H9 (cell line): ENCODE data around the gene PKP3. TPM values are rescaled to one million over a fixed set of nuclear protein-coding genes. Genes with fewer than 3 reads are reported as not detected.

Experiments
- DNase-seq: peaks from one replicate; pipeline ENCODE4 v3.0.0-alpha.2; 2017
- H2AFZ ChIP-seq: one replicate; pipeline ENCODE4 v1.6.1; 2013; ENCODE audit warnings: mild to moderate bottlenecking, low read length, control low read depth, moderate library complexity
- H2AK5ac ChIP-seq: 2 replicates; pipeline ENCODE4 v1.6.1; 2013; ENCODE audit warnings: low read length, control low read depth, mixed read lengths; ENCODE audit not compliant: insufficient read length
- H2BK120ac ChIP-seq: one replicate; pipeline ENCODE4 v1.6.1; 2013; ENCODE audit warnings: low read depth, mild to moderate bottlenecking, low read length, control low read depth, inconsistent platforms; ENCODE audit not compliant: poor library complexity, severe bottlenecking
- H2BK12ac ChIP-seq: 2 replicates; pipeline ENCODE4 v1.6.1; 2013; ENCODE audit warnings: low read length, control low read depth, mixed read lengths, low read depth; ENCODE audit not compliant: insufficient read length
- H2BK15ac ChIP-seq: 2 replicates; pipeline ENCODE4 v1.6.1; 2013; ENCODE audit warnings: low read depth, low read length, control low read depth
- H2BK20ac ChIP-seq: one replicate; pipeline ENCODE4 v1.6.1; 2013; ENCODE audit warnings: low read depth, mild to moderate bottlenecking, low read length, control low read depth, inconsistent platforms; ENCODE audit not compliant: poor library complexity, severe bottlenecking
- H2BK5ac ChIP-seq: 2 replicates; pipeline ENCODE4 v1.6.1; 2013; ENCODE audit warnings: low read length, control low read depth, mixed read lengths; ENCODE audit not compliant: insufficient read length
- H3K14ac ChIP-seq: 2 replicates; pipeline ENCODE4 v1.6.1; 2013; ENCODE audit warnings: low read length, control low read depth; ENCODE audit not compliant: insufficient read depth
- H3K18ac ChIP-seq: 2 replicates; pipeline ENCODE4 v1.6.1; 2013; ENCODE audit warnings: low read depth, mild to moderate bottlenecking, mixed read lengths, low read length, control low read depth; ENCODE audit not compliant: insufficient read length
- H3K23ac ChIP-seq: 2 replicates; pipeline ENCODE4 v1.6.1; 2013; ENCODE audit warnings: low read length, control low read depth, mixed read lengths, low read depth; ENCODE audit not compliant: insufficient read length
- H3K23me2 ChIP-seq: 2 replicates; pipeline ENCODE4 v1.6.1; 2013; ENCODE audit warnings: low read depth, mild to moderate bottlenecking, mixed read lengths, low read length, control low read depth; ENCODE audit not compliant: insufficient read length, poor library complexity, severe bottlenecking
- H3K27ac ChIP-seq: 2 replicates; pipeline ENCODE4 v1.5.1; 2013; ENCODE audit warnings: low read length, control low read depth, mixed read lengths, low read depth; ENCODE audit not compliant: insufficient read length
- H3K27me3 ChIP-seq: 2 replicates; pipeline ENCODE4 v1.6.1; 2013; ENCODE audit warnings: low read length, control low read depth, inconsistent platforms; ENCODE audit not compliant: insufficient read depth
- H3K4ac ChIP-seq: 2 replicates; pipeline ENCODE4 v1.6.1; 2013; ENCODE audit warnings: low read depth, mild to moderate bottlenecking, control low read depth, inconsistent platforms, low read length, moderate library complexity
- H3K4me1 ChIP-seq: 2 replicates; pipeline ENCODE4 v1.6.1; 2013; ENCODE audit warnings: low read length, control low read depth, inconsistent platforms; ENCODE audit not compliant: insufficient read depth
- H3K4me2 ChIP-seq: 2 replicates; pipeline ENCODE4 v1.6.1; 2013; ENCODE audit warnings: low read length, control low read depth, mixed read lengths; ENCODE audit not compliant: insufficient read length, insufficient read depth
- H3K56ac ChIP-seq: 2 replicates; pipeline ENCODE4 v1.6.1; 2013; ENCODE audit warnings: low read depth, mild to moderate bottlenecking, mixed read lengths, low read length, control low read depth; ENCODE audit not compliant: insufficient read length
- H3K79me1 ChIP-seq: 2 replicates; pipeline ENCODE4 v1.6.1; 2013; ENCODE audit warnings: low read depth, mild to moderate bottlenecking, moderate library complexity, low read length, control low read depth, inconsistent platforms; ENCODE audit not compliant: insufficient read depth, poor library complexity, severe bottlenecking
- H3K79me2 ChIP-seq: 2 replicates; pipeline ENCODE4 v1.6.1; 2013; ENCODE audit warnings: low read length, control low read depth, inconsistent platforms; ENCODE audit not compliant: insufficient read depth
- H3K9ac ChIP-seq: 2 replicates; pipeline ENCODE4 v1.6.1; 2013; ENCODE audit warnings: low read length, control low read depth, mixed read lengths; ENCODE audit not compliant: insufficient read length; ENCODE audit errors: extremely low read depth
- H3K9me3 ChIP-seq: one replicate; pipeline ENCODE4 v1.6.1; 2013; ENCODE audit warnings: low read depth, low read length, inconsistent platforms; ENCODE audit not compliant: control insufficient read depth
- H3T11ph ChIP-seq: one replicate; pipeline ENCODE4 v1.6.1; 2013; ENCODE audit warnings: mild to moderate bottlenecking, low read length, control low read depth, inconsistent platforms
- H4K20me1 ChIP-seq: one replicate; pipeline ENCODE4 v1.6.1; 2013; ENCODE audit not compliant: control insufficient read depth, insufficient read length, insufficient read depth
- H4K5ac ChIP-seq: 2 replicates; pipeline ENCODE4 v1.6.1; 2013; ENCODE audit warnings: low read depth, mild to moderate bottlenecking, mixed read lengths, low read length, control low read depth; ENCODE audit not compliant: insufficient read length
- H4K8ac ChIP-seq: replicated peaks from 2 replicates; pipeline ENCODE4 v1.6.1; 2013; ENCODE audit warnings: low read length, control low read depth, mixed read lengths, low read depth; ENCODE audit not compliant: insufficient read length
- H4K91ac ChIP-seq: 2 replicates; pipeline ENCODE4 v1.6.1; 2013; ENCODE audit warnings: low read depth, mild to moderate bottlenecking, moderate library complexity, mixed read lengths, low read length, control low read depth; ENCODE audit not compliant: insufficient read length
- H3K27ac Mint-ChIP-seq, 3 experiments: 2 replicates in 2 of 3; 3 replicates in 1 of 3; pipeline ENCODE4 v1.8.0; 2020 to 2021; ENCODE audit warnings: mixed read lengths in 3 of 3, mild to moderate bottlenecking in 1 of 3, moderate library complexity in 1 of 3
- H3K27me3 Mint-ChIP-seq: 2 replicates; pipeline ENCODE4 v1.8.0; 2021; ENCODE audit warnings: low read depth, mild to moderate bottlenecking, moderate library complexity, mixed read lengths
- H3K36me3 Mint-ChIP-seq, 3 experiments: 2 replicates in 2 of 3; 3 replicates in 1 of 3; pipeline ENCODE4 v1.8.0; 2020 to 2021; ENCODE audit warnings: low read depth in 3 of 3, mixed read lengths in 3 of 3; ENCODE audit not compliant: insufficient read depth in 1 of 3
- H3K4me1 Mint-ChIP-seq, 2 experiments: 2 replicates each; pipeline ENCODE4 v1.8.0; 2020; ENCODE audit warnings: mixed read lengths in 2 of 2
- H3K4me3 Mint-ChIP-seq, 2 experiments: 2 replicates in 1 of 2; 3 replicates in 1 of 2; pipeline ENCODE4 v1.8.0; 2020 to 2021; ENCODE audit warnings: mild to moderate bottlenecking in 2 of 2, mixed read lengths in 2 of 2, moderate library complexity in 1 of 2
- H3K9me3 Mint-ChIP-seq, 2 experiments: 2 replicates in 1 of 2; 3 replicates in 1 of 2; pipeline ENCODE4 v1.8.0; 2020; ENCODE audit warnings: mild to moderate bottlenecking in 2 of 2, mixed read lengths in 2 of 2, moderate library complexity in 1 of 2
- CTCF ChIP-seq: fragments of 200-600 bp; sonication (generic); conservative IDR thresholded peaks from 3 replicates; pipeline ENCODE4 v1.8.0; 2021; ENCODE audit warnings: antibody characterized with exemption, mild to moderate bottlenecking
- WGBS: extraction: QIAGEN DNeasy Blood & Tissue Kit; methylation state at CpG from one replicate; pipeline ENCODE4 v1.1.7; 2013; ENCODE audit warnings: missing lambda C conversion rate, low lambda C conversion rate, mixed read lengths; ENCODE audit not compliant: insufficient read length; ENCODE audit errors: extremely low coverage; 5-methylcytosine and 5-hydroxymethylcytosine counted together
- total RNA-seq: library from RNA; stranded (reverse); gene quantifications from 2 replicates; pipeline ENCODE4 v1.2.1, GENCODE V29; 2021

PKP3 gene
- total RNA-seq, 1 experiment from 2014 or later = 41.7 TPM

GRCh38 chr11:414318-414857 is 20.4 kb downstream of the PKP3 start:
- no peaks in the 10 kb centered on the region for H3K79me1 ChIP-seq
- peaks cover 10% of the 10 kb centered on the region for H3K23me2 ChIP-seq
- peak overlapping the region in 1 of 2 experiments; percentile 42; a peak in 2 of 5 replicates for H3K4me3 Mint-ChIP-seq
- no peak overlapping the region for H2AFZ ChIP-seq
- H3K23ac ChIP-seq = no peak overlapping the region
- H2BK120ac ChIP-seq = no peak overlapping the region
- H3K4me1 ChIP-seq = peaks cover 2% of the 10 kb centered on the region; the same call in 1 of the 2 replicates
- peaks cover 17 to 26% of the 10 kb centered on the region in 2 experiments for H3K4me1 Mint-ChIP-seq
- H3K9ac ChIP-seq = no peak overlapping the region
- peaks cover 8% of the 10 kb centered on the region for H4K20me1 ChIP-seq
- H3K27ac ChIP-seq = no peak overlapping the region
- no peak for DNase-seq
- H3K36me3 Mint-ChIP-seq = no peaks in the 10 kb centered on the region; a peak in 1 of 7 replicates
- no peak overlapping the region for H2BK20ac ChIP-seq
- H3K18ac ChIP-seq = no peak overlapping the region
- no peak overlapping the region for H2BK15ac ChIP-seq
- H4K5ac ChIP-seq = no peak overlapping the region
- H3K4me2 ChIP-seq = no peak overlapping the region
- WGBS = no CpG with 5 or more reads among the region's 9 CpGs
- H3K4ac ChIP-seq = no peak overlapping the region
- H3K27ac Mint-ChIP-seq = peak overlapping the region in 1 of 3 experiments; percentile 25; a peak in 1 of 7 replicates
- no peak overlapping the region; the same call in 1 of the 2 replicates for H3K14ac ChIP-seq
- no peaks in the 10 kb centered on the region; the same call in 1 of the 2 replicates for H3K27me3 ChIP-seq
- H2AK5ac ChIP-seq = no peak overlapping the region
- H2BK12ac ChIP-seq = no peak overlapping the region
- peaks cover 20% of the 10 kb centered on the region for H3K27me3 Mint-ChIP-seq
- H3K79me2 ChIP-seq = no peaks in the 10 kb centered on the region; the same call in 1 of the 2 replicates
- H4K91ac ChIP-seq = no peak overlapping the region
- H3K56ac ChIP-seq = no peak overlapping the region
- no peak overlapping the region for H4K8ac ChIP-seq
- H3K9me3 ChIP-seq = no peaks in the 10 kb centered on the region
- H3K9me3 Mint-ChIP-seq = no peaks in the 10 kb centered on the region; a peak in 1 of 5 replicates
- no peak overlapping the region for H3T11ph ChIP-seq
- no peak for TF ChIP-seq CTCF
- no peak overlapping the region for H2BK5ac ChIP-seq
